Measurements from ENCODE around the gene TEX53.

GRCh38 chr9:114694146-114694545, 36.5 kb upstream of the TEX53 start:
- no peak for TF ChIP-seq CREB1 (IDR thresholded peaks at IDR 0.05; ENCODE audit: low read depth)
- TF ChIP-seq FOXM1 (IDR thresholded peaks at IDR 0.05; ENCODE audit: borderline replicate concordance, low read depth) = no peak
- TF ChIP-seq TAF1 (IDR thresholded peaks at IDR 0.05; ENCODE audit: low read depth) = no peak

All from Ishikawa (cell line).